HG02571 (cell line): ENCODE data around the gene MORF4L1.
"Not testable (repeated sequence)": the region's sequence is repeated elsewhere in the genome, so short reads cannot be mapped to it uniquely, and the experiment has no call there.

Experiments used
- ATAC-seq: cut with Tn5 transposase; IDR thresholded peaks from one replicate; pipeline ENCODE4 v1.9.1; 2021; ENCODE audit warnings: mild to moderate bottlenecking, moderate library complexity; ENCODE audit not compliant: unreplicated experiment

Gene MORF4L1

GRCh38 chr15:78898540-78898939 is 25.9 kb downstream of the MORF4L1 start:
- no peak for ATAC-seq

GRCh38 chr15:78900819-78901533 is 28.3 kb downstream of the MORF4L1 start:
- not testable (repeated sequence) for ATAC-seq

DNA sequence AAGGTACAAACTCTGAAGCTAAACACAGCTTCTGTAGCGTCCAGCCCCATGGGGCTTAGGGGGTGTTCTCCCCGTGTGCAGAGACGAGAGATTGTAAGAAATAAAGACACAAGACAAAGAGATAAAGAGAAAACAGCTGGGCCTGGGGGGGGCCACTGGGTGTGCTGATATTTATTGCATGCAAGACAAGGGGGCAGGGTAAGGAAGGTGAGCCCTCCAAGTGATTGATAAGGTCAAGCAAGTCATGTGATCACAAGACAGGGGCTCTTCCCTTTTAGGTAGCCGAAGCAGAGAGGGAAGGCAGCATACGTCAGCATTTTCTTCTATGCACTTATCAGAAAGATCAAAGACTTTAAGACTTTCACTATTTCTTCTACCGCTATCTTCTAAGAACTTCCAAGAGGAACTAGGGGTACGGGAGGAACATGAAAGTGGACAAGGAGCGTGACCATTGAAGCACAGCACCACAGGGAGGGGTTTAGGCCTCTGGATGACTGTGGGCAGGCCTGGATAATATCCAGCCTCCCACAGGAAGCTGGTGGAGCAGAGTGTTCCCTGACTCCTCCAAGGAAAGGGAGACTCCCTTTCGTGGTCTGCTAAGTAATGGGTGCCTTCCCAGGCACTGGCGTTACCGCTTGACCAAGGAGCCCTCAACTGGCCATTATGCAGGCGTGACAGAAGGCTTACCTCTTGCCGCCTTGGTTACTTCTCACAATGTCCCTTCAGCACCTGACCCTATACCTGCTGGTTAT is 29.8 kb downstream of the MORF4L1 start:
- ATAC-seq: not testable (repeated sequence)

DNA sequence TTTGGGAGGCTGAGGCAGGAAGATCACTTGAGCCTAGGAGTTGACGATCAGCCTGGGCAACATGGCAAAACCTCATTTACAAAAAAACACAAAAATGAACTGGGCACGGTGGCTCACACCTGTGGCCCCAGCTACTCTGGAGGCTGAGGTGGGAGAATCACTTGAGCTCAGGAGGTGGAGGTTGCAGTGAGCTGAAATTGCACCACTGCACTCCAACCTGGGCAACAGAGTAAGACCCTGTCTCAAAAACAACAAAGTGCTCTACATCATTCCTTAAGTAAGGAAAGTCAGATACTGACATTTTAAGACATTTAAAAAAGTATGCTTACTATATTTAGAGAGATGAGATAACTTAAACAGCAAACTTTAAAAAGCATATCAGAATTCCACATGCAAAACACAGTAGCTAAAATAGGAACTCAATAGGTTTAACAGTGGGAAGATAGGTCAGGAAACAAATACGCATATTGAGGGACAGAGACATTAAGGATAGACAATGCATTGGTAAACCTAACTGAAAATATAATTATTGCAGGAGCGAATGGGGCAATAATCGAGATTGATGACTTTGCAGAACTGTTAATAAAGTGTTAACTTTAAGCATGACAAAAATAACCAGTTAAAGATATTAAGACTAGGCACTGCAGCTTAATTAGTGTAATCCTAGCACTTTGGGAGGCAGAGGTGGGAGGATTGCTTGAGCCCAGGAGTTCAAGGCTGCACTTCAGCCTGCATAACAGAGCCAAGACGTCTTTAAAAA is 32.1 kb downstream of the MORF4L1 start:
- ATAC-seq: no peak

- ATAC-seq: no peak
These were observed 33.6 kb downstream of the MORF4L1 start for GRCh38 chr15:78906316-78906620.

DNA sequence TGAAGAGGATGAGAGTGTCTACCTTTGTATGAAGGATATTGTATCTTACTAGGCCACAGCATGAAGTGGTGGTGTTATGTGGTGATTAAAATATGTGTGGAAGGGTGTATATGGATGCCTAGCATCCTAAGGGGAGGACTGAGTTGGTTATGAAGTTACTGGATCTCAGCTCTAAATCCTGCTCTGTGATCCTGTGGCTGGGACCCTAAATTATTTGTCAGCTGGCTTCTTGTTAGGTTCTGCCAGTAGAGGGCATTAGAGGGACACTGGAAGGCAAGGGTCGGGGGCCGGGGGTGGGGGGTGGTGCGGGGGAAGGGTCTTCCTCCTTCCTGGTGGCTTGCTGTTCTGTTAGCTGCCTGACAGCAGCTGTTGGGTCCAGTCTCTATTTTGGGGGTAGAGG is 34.9 kb downstream of the MORF4L1 start:
- no peak for ATAC-seq

- no peak for ATAC-seq
These were observed 36.5 kb downstream of the MORF4L1 start for GRCh38 chr15:78909160-78909695.

DNA sequence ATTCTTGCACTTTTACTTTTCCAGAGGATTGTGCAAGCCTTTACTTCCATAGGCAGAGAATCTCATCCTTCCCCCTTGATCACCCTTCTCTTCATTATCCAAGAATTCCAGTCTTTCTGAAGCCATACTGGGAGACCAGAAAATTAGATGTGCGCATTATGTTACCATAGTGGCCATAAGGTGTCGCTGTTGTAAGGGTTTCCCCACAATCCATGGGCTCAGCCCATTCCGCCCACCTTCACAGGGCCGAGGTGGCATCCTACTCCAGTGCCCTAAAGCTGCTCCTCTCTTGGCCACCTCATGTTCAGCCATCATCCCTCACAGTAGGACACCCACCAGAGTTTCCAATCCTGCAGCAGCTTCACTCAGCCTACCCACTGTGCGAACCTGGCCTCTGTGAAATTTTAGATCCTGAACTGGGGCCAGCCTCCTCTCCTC is 37.1 kb downstream of the MORF4L1 start:
- ATAC-seq: no peak

GRCh38 chr15:78910271-78910670 is 37.6 kb downstream of the MORF4L1 start:
- no peak for ATAC-seq

DNA sequence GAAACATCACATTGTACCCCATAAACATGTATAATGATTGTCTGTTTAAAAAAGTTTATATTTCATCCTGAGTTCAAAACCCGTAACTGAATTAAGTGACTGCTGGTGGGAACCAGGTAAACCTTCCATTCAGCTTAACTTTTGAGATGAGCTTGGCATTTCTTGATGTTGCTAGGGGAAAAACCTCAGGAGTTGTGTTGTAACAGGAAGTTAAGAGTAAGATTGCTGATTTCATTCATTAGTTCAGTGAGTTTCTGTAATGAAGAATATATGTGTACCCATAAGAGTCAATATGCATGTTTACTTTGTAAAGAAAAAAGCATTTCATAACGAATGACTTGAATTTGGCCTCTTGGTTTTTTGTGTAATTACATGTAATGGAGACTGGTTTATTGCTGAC is 39.6 kb downstream of the MORF4L1 start:
- ATAC-seq: no peak

GRCh38 chr15:78913012-78913411 is 40.3 kb downstream of the MORF4L1 start:
- no peak for ATAC-seq

GRCh38 chr15:78914027-78914764 is 41.5 kb downstream of the MORF4L1 start:
- no peak for ATAC-seq

GRCh38 chr15:78915341-78916087 is 42.8 kb downstream of the MORF4L1 start:
- ATAC-seq: no peak

DNA sequence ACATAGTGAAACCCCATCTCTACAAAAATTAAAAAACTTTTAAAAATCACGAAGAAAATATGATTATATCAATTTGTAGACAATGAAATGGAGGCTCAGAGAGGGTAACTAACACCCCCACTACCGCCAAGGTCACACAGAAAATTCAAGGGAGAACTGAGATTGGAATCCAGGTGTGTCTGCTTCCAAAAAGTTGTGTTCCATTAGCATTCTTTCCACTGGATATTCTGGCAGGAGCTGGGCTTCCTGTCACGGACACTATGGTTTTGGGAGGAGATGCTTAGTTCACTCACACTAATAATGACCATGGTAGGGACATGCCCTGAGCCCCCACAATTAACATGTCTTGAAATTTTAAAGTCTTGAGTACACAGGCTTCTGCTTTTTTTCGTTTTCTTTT is 43.4 kb downstream of the MORF4L1 start:
- no peak for ATAC-seq

- ATAC-seq: no peak
These were observed 45.2 kb downstream of the MORF4L1 start for GRCh38 chr15:78917888-78918287.

GRCh38 chr15:78921517-78921916 is 48.8 kb downstream of the MORF4L1 start:
- no peak for ATAC-seq

GRCh38 chr15:78921940-78922339 is 49.2 kb downstream of the MORF4L1 start:
- ATAC-seq: no peak

DNA sequence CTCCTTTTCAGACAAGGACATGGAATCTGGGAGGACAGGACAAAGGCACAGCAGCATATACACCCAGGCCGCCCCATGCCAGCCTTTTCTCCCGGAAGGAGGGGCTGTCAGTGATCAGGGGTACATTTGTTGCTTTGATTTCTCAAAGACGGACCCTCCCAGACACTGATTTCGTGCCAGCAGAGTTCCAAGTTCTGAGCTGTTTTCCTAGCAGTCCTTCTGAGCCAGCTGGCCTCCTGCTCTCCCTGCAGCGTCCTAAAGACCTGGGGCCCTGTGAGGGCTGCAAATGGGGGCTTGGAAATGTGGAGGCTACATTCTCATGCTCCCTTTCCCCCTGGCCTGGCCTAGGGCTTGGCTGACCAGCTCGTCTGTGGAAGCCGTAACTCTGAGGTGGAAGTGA is 49.8 kb downstream of the MORF4L1 start:
- no peak for ATAC-seq

DNA sequence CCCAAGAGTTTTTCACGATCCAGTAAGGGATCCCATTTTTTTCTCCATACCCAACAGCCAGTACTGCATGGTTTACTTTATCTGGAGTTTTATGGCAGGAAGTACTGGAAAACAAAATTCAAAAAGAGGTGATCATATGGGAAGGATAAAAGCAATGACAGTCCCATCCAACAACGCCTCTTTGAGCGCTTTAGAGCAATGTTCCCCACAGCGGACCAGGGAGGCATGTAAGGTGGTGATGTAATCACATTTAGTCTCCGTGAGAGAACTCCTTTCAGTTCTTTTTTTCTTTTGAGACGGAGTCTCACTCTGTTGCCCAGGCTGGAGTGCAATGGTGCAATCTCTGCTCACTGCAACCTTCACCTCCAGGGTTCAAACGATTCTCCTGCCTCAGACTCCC is 50.3 kb downstream of the MORF4L1 start:
- ATAC-seq: no peak
